Calu3 (cell line): Measurements from ENCODE around the gene IDI1. TPM values are rescaled to one million over a fixed set of nuclear protein-coding genes. Genes with fewer than 3 reads are reported as not detected.

ENCODE experiments used
- BruUV-seq: library from RNA; stranded (reverse); fragments of 400-500 nt; replicated peaks from 2 replicates; lab custom pipeline; 2021; lab: Mats Ljungman, UMichigan
- CTCF ChIA-PET: fragments of 300-600 bp; sonication (Branson Sonifier 250); formaldehyde crosslinking; loops from one replicate; lab custom pipeline; 2022; ENCODE audit warnings: antibody characterized with exemption; lab: Charles Lee
- DNase-seq: peaks from one replicate; pipeline ENCODE4 v3.0.0; 2022
- H3K27ac Mint-ChIP-seq: one replicate; pipeline ENCODE4 v1.8.0; 2022; ENCODE audit warnings: mixed read lengths; ENCODE audit not compliant: unreplicated experiment
- H3K27me3 Mint-ChIP-seq: one replicate; pipeline ENCODE4 v1.8.0; 2022; ENCODE audit warnings: mixed read lengths; ENCODE audit not compliant: unreplicated experiment
- H3K36me3 Mint-ChIP-seq: one replicate; pipeline ENCODE4 v1.8.0; 2022; ENCODE audit warnings: mild to moderate bottlenecking, moderate library complexity, mixed read lengths; ENCODE audit not compliant: insufficient read depth, unreplicated experiment
- H3K4me1 Mint-ChIP-seq: one replicate; pipeline ENCODE4 v1.8.0; 2022; ENCODE audit warnings: mild to moderate bottlenecking, low read depth, mixed read lengths; ENCODE audit not compliant: unreplicated experiment
- H3K4me3 Mint-ChIP-seq: one replicate; pipeline ENCODE4 v1.8.0; 2022; ENCODE audit warnings: mild to moderate bottlenecking, low read depth, moderate library complexity, mixed read lengths; ENCODE audit not compliant: unreplicated experiment
- H3K9me3 Mint-ChIP-seq: one replicate; pipeline ENCODE4 v1.8.0; 2022; ENCODE audit warnings: low read depth, mixed read lengths; ENCODE audit not compliant: unreplicated experiment
- intact Hi-C: fragments of 100-400 bp; cut with micrococcal nuclease; formaldehyde crosslinking; loops from one replicate; pipeline ENCODE4 v1.10.0; 2022; ENCODE audit not compliant: unreplicated experiment
- total RNA-seq: library from RNA; stranded (reverse); gene quantifications from 2 replicates; pipeline ENCODE4 v1.2.3, GENCODE V29; 2022
- TF ChIP-seq, protein P1 (sequence below): fragments of 200-600 bp; IDR thresholded peaks from one replicate; pipeline ENCODE4 v1.8.0; 2022; ENCODE audit warnings: antibody characterized with exemption; ENCODE audit not compliant: unreplicated experiment

The IDI1 gene
- total RNA-seq, 1 experiment from 2014 or later, result 108 TPM

DNA sequence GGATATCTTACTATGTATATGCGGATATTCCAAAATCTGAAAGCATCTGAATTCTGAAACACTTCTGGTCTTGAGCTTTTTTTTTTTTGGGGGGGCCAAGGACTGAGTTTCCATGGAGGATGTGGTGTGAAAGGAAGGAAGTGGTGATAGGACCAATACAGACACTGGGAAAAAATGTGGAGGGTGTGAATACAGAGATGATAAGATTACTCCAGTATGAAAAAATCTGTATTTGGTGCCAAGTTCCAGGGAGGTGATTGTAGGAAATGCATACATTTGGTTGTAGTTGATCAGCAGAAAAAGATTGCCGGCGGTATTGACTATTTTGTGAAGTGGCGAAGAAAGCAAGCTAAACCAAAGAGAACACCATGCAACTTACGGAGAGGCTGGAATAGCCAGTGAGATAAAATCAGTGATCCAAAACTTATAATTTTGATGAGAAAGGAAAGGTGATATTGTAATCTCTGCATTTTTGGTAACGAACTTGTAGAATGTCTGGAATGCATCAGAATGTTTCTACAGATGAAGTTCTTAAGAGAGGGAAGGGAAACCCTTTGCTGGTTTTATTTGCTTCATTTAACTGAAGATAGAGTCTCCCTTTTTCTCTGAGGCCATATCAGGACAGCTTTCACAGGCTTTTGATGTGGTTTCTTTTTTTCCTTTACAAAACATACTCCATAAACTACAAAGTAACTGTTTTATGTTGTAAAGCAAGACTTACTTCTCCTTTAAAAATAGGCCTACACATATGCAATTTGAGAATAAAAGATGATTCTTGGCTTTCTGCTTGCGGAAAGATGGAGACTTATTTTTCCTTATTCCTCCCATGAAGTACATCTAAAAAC is 13.2 kb upstream of the IDI1 start:
- intact Hi-C loops, result no loop called here
- TF ChIP-seq, protein P1, sequence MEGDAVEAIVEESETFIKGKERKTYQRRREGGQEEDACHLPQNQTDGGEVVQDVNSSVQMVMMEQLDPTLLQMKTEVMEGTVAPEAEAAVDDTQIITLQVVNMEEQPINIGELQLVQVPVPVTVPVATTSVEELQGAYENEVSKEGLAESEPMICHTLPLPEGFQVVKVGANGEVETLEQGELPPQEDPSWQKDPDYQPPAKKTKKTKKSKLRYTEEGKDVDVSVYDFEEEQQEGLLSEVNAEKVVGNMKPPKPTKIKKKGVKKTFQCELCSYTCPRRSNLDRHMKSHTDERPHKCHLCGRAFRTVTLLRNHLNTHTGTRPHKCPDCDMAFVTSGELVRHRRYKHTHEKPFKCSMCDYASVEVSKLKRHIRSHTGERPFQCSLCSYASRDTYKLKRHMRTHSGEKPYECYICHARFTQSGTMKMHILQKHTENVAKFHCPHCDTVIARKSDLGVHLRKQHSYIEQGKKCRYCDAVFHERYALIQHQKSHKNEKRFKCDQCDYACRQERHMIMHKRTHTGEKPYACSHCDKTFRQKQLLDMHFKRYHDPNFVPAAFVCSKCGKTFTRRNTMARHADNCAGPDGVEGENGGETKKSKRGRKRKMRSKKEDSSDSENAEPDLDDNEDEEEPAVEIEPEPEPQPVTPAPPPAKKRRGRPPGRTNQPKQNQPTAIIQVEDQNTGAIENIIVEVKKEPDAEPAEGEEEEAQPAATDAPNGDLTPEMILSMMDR, result no peak

DNA sequence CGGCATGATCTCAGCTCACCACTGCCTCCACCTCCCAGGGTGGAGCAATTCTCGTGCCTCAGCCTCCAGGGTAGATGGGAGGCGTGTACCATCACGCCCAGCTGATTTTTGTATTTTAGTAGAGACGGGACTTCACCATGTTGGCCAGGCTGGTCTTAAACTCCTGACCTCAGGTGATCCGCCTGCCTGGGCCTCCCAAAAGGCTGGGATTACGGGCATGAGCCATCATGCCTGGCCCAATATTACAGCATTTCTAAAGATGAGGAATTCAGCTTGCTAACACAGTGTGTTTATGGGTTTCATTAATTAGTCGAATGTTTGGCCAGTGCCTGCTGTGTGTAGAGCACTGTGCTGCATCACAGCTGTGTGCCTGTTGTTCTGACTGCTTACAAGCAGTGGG is 11.0 kb upstream of the IDI1 start:
- BruUV-seq, result no TSS peak
- TF ChIP-seq, protein P1, result no peak
- CTCF ChIA-PET, result no interaction called here
- H3K4me3 Mint-ChIP-seq, result no peak overlapping the region
- no peak for DNase-seq
- H3K36me3 Mint-ChIP-seq, result peaks cover 47% of the 10 kb centered on the region
- intact Hi-C loops, result no loop called here
- H3K27me3 Mint-ChIP-seq, result no peaks in the 10 kb centered on the region
- no peaks in the 10 kb centered on the region for H3K9me3 Mint-ChIP-seq
- peaks cover 39% of the 10 kb centered on the region for H3K4me1 Mint-ChIP-seq
- no peak overlapping the region for H3K27ac Mint-ChIP-seq

More for the DNA sequence above, 13.2 kb upstream of the IDI1 start:
- H3K4me1 Mint-ChIP-seq, result peaks cover 40% of the 10 kb centered on the region
- H3K27ac Mint-ChIP-seq, result peak overlapping the region; percentile 43
- peaks cover 25% of the 10 kb centered on the region for H3K36me3 Mint-ChIP-seq
- no peaks in the 10 kb centered on the region for H3K27me3 Mint-ChIP-seq
- CTCF ChIA-PET, result no interaction called here
- DNase-seq, result no peak
- BruUV-seq, result no TSS peak
- no peak overlapping the region for H3K4me3 Mint-ChIP-seq
- H3K9me3 Mint-ChIP-seq, result no peaks in the 10 kb centered on the region

DNA sequence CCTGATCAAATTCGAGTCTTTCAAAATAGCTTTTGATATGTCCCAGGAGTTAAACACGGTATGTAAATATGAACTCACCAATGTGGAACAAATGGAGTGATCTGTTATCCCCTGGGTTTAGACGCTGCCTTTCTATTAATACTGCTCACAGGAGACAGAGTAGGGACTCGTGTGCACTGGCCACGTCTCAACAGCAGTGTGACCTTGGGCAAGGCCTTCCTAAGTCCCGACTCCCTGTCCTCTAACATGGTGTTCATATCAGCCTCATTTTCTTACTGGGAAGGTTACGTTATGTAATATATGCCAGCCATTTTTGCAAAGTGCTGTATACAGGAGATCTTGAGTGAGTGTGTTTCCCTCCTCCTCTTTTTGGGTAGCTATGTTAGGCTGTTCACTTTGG is 9.1 kb upstream of the IDI1 start:
- Mint-ChIP-seq H3K36me3 (peaks cover 49% of the 10 kb centered on the region), H3K4me1 (peaks cover 52% of the 10 kb centered on the region), H3K4me3 (peak overlapping the region; percentile 100), H3K27me3 (no peaks in the 10 kb centered on the region), H3K27ac (peak overlapping the region; percentile 33), H3K9me3 (no peaks in the 10 kb centered on the region)
- TF ChIP-seq, protein P1, result no peak
- intact Hi-C loops, result no loop called here
- no peak for DNase-seq
- CTCF ChIA-PET, result no interaction called here
- no TSS peak for BruUV-seq

DNA sequence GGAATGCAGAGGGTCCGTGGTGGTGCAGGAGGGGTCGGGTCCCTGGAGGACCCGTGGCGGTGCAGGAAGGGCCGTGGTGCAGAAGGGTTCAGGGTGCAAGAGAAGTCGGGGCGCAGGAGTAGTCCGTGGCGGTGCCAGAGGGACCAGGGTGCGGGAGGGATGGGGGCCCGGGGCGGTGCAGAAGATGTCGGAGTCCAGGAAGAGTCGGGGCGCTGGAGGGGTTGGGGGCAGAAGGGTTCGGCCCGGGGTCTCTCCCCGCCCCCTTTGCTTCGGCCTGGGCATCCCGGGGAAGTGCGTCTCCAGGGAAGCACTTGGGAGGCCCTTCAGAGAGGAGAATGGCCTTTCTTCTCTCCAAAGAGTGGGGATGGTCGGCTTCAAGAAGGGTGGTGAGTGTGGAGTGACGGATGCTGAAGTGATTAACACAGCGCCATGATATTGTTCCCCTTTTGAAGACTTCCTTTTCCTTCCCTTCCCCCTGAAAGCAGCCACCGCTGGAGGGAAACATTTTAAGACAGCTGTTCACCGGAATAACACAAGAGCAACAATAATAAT is 8.3 kb upstream of the IDI1 start:
- CTCF ChIA-PET, result no interaction called here
- Mint-ChIP-seq H3K9me3 (no peaks in the 10 kb centered on the region), H3K36me3 (peaks cover 54% of the 10 kb centered on the region), H3K27ac (peak overlapping the region; percentile 86), H3K4me3 (peak overlapping the region; percentile 100), H3K27me3 (no peaks in the 10 kb centered on the region), H3K4me1 (peaks cover 51% of the 10 kb centered on the region)
- no peak for DNase-seq
- TF ChIP-seq, protein P1, result no peak
- BruUV-seq, result no TSS peak
- intact Hi-C loops, result no loop called here
